ENCODE measurements around the gene SYTL2.

The SYTL2 gene

DNA sequence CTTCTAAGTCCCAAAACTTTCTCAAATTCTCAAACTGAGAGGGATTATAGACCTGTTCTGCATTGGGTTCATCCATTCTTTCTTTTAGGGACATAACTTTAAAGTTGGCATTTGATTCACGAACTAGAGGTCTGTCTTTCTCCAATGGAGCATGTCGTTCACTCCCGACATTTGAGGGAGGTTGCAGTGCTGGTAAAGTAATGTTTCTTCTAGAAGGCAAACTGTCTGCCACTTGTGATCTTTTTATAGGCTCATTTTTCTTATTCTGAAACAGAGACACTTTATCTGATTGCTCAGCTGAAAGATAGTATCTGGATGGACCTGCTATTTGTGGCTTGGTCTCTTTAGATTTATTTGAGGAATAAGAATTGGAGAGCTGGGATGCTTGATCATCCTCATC, 84.6 kb downstream of the SYTL2 start:
- no peak for DNase-seq

DNA sequence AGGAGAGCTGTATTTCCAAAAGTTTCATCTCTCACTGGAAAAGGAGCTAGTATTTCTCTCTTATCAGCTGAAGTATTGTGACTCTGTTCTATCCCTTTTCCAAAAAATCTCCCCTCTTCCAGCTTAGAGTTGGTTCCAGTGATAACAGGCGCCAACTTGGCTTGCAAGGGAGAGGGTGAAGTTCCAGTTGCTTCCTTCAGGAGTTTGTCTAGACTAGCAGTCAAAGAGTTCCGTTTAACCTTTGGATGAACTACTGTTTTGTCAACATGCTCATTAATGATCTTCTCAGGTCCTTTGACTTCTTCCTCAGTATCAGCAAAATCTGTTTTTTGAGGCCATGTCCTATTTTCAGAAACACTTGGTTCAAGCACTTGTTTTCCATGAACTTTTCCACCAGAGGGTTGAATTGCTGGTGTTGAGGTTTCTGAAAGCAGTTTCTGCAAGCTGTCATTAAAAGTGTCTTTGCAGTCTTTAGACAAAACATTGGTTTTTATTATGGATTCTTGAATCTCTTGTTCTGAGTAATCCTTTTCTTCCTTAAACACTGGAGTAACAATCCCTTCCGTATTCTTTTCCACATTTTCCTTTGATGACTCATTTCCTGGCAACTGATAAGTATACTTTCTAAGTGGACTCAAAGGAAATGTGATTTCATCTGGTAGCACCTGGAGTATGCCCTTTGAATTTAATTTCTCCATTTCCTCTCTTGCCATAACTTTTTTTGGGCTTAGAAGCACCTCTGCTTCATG, 85.3 kb downstream of the SYTL2 start:
- DNase-seq, result no peak

DNA sequence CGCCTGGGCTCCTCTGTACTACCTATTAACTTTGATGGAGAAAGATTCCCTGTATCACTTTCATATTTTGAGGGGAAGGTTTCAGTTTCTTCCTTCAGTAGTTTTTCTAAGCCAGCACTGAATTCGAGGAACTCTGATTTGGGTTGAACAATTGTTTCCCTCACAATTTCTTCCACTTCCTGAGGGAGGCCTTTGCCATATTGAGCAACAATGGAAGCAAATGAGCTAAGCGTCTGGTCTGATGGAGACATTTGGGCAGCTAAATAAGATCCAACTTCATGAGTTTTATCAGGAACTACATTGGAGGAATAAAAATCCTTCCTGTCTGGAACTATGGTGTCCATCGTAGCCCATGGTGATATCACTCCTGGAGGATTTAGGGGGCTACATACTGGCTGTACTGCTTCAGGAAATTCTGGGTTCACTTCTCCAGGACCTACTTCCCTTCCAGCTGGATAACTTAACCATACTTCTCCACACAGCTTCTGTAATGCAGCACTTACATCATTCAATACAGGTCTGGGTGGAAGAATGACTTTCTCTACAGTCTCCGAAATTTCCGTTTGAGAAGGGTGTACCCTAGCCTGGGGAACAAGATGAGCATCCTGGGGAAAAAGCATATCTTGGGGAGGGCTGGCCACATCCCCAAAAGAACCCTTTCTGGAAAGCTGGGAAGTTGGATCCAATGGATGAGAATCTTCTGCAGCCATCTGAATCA, 86.0 kb downstream of the SYTL2 start:
- no peak for DNase-seq

DNA sequence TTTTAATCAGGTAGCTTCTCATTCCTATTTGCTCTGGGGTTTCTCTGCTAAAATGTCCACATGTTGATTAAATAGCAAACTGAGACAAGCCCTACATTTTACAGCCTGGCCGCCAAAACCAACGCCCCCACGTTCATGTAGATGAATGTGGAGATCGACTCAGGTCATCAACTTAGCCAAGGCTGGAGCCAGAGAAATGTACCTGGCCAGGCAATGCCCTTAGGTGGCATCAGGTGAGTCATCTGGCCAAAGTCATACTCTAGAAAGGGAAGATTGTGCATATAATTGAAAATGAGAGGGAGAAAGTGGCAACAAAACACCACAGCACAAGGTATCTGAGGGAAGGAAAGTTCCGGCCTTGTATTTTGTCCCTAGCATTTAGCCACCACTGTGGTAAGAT, 87.9 kb downstream of the SYTL2 start:
- DNase-seq, result no peak

DNA sequence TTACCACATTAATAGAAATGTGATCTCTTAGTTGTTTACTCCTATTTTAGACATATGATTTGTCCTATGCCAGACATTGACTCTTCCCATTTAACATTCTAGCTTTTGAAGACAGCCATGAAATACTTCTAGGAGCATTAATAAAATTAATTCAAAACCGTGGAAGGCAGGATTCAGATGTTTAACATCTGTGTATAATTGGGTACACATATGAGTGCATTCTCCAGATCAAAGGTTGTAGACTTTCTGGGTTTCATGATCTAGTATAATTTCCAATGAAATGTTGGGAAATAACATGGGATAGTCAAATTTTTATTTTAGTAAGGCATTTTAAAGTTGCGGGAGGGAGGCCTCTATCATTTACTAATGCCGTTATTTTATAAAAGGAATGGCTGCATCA, 89.8 kb downstream of the SYTL2 start:
- DNase-seq, result no peak

DNA sequence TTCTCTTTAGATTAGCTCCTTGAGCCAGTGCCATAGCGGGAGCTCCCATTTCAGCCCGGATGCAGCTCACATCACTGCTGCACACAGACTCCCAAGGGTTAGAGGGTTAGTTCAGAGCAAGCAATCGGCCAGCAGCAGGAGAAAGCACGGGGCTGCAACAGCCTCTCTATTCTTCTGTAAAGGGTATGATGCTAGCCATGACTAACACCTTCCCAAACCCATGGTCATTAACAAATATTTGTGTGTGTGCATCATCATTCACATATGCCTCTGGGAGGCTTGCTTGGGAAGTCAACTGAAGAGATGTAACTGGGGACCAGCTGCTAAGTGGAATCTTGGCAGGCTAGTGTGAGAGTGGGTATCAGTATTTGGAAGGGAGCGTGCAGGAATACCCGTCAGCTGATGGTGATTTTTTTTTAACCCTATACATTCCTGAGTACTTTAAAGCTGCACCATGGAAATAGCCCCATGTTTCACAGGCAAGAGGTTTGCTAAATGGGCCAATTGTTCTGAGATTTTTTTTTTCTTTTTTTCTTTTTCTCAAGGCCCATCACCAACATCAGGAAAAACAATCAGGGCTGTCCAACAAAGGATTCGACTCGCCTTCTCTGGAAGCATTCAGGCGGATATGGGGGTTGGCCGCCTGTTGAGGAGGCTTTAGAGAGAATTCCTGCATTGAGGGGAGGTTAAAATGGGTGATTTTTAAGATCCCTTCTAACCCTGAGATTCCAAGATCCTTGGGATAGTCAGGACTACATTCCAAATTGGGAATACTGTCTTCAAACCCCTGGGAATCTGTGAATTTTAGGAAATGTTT, 91.7 kb downstream of the SYTL2 start:
- no peak for DNase-seq

DNA sequence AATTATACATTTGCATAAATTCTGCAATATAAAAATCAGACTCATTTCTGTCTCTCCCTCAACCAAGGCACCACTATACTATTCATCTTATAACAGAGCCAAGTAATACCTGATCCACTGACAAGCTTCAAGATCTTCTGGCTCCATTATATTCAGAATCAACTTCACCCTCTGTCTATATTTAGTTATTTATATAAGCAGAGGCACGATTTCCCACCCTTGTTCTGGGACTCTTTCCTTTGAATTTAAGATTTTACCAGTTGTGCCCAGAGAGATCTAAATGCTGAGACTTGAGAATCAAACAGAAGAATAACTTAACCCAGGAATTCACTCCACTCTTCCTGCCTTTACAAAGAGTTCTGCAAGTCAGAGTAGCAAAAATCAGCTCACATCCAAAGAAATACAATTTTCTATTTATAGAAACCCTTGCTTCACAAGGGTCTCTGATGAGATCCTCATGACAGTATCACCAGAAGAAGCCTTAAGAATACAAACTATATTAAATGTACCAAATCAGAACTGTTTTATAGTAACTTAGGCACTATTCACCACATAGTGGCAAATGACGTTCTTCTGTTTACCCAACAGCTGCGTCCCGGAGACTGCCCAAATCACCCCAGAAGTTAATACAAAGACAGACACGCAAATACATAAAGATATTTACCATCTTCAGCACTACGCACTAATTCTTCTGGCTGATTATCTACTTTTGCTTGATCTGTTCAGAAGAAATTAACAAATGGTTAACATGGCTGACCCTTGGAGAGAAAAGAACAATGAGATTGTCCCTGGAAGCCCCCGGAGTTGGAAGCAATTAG, 92.6 kb downstream of the SYTL2 start:
- no peak for DNase-seq

DNA sequence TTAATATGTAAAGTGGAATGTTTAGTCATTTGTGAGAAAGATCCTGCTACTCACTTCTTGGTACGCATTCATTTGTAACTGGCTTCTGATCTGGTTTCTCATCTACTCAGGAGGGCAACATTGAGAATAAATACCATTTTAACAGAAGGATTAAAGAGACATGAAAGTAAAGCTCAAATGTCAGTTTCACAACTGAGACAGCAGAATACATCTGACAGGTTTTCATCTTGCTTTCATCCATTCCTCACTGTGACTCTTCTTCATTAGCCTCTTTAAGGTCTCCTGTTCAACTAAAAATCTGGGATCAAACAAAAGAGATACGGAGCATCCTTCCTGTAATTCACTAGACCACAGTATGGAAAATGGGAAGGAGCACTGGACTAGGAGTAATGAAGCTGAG, 93.5 kb downstream of the SYTL2 start:
- DNase-seq, result no peak

DNA sequence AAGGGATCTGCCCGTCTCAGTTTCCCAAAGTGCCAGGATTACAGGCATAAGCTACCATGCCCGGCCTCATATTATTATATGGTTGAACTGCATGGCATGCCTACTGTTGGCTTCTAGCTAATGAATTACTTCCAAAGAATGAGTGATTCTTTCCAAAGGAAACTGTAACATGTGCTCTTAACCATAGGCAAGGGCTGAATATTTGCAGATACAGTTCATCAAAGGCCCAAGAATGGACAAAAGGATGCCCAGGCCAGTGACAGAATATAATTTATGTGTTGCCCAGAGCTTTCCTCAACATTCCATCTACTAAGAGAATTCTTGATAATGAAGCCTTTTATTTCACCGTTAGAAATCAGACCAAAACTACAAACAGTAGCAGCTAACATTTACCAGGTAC, 98.0 kb downstream of the SYTL2 start:
- no peak for DNase-seq

DNA sequence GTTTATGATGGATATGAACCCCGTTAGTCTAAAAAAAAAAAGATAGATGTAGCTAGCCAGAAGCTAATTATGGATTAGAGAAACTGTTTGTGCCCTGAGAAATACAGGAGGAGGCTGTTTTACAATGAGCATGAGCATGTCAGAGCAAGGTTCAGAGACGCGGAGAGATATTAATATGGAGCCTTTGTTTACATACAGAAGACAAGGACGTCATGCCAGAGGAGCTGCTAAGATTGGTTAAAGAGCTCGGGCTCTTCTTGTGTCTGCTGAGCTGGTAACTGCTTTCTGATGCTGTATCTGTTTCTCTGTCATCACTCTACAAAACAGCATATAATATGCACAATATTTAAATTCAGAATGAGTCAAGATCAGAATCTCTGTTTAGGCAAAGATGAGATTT, 100.0 kb downstream of the SYTL2 start:
- no peak for DNase-seq

DNA sequence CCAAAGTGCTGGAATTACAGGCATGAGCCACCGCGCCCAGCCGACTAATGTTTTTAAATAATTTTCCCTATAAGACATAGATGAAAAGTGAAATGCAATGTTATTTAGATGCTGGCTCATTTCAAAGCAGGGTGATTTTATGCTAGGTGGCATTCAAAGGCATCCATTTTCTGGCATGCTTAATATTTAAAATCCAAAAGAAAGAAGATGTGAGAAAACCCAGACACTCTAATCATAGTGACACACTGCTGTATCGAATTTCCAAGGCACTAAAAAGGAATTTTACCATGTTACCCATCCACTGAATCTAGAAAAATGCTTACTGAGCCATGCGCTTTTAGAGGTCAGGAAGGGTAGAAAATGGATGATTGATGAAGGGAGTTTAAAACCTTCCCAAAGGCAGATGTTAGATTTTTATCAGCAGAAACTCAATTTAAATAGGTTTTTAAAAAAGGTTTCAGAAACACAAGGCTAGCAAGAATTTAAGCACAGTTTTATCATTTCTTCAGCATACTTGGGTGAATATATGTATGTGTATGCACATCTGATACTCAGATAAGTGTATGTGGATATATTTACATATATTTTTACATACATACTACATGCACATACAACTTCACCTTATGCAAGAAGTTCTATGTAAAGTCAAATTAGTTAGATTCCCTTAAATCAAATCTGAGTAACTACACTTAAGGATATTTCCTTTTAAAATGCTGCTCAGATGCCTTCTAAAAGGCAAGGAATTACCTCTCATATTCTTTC, 100.8 kb downstream of the SYTL2 start:
- no peak for DNase-seq

DNA sequence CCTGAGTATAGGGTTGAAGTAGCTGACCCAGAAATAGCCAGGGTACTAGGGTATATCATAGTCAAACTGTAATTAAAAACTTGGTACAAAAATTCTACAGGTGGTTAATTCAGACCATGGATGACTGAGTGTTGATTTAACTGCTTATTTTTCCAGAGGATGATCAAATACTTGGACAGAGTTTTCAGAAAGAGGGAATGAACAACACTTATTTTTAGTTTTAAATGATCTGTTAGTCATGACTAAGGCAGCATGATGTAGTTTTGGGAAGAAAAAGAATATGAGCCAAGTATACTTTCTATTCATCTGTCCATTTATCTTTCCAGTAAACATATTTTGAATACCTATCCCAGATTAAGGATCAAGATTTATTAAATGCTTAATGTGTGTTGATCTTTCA, 105.1 kb downstream of the SYTL2 start:
- no peak for DNase-seq

DNA sequence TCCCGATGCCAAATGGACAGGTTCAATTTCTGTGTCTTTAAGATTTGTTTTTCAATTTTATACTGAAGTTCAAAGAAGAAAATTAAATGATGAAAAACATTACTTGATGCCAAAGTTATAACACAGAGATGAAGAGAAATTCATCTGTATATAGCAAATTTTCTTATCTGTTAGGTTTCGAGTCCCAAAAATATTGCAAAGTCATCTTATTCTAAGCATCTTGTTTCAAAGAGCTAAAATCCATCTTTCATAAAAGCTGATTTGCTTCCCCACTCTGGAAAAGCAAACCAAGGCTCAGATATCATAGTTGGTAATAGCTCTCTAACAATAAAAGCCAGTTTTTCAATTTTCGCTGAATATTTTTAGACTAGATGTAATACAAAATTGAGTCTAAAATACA, 106.0 kb downstream of the SYTL2 start:
- no peak for DNase-seq

DNA sequence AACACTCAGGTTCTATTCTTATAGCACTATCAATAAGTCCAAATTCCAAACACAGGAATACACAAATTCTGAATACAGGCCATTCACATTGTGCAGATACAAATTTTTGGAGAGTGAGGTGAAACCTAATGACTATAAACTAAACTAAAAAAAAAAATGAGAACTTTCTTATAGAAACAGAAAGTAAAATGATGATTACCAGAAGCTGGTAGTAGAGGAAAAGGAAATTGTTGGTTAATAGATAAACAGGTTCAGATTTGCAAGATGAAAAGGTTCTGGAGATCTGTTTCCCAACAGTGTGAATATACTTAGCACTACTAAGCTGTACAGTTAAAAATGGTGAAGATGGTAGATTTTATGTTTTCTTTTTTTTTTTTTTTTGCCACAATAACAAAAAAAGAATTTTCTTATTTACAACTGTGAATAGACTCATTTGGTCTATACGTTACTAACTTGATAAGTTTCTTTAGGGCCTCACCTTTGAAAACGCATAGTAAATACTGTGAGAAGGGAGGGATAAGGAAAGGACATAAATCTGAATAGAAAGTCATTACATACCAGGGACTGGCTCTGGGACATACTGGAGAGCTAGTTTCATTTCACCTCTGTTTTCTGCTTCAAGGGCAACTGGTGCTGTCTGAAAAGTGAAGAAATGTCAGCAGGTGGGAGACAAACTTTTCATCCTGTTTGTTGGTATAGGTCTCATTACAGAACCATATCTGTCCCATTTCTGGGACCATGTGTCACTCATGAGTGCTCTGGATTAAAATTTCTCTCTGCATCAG, 110.8 kb downstream of the SYTL2 start:
- DNase-seq, result no peak

DNA sequence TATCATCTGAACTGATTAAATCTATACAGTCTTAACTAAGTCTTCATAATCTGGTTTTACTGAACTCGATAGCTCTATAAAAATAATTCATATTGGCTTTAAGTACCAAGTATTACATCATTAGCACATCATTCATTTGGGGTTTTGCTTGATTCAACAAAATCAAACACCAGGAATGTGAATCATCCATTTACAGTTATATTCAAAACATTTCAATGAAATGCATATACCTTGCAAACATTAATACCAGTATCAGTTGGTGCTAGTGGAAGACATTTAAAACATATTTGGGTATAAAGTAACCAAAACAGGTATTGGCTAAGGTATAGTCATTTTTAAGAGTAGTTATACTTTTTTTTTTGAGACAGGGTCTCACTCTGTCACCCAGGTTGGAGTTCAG, 112.7 kb downstream of the SYTL2 start:
- no peak for DNase-seq

DNA sequence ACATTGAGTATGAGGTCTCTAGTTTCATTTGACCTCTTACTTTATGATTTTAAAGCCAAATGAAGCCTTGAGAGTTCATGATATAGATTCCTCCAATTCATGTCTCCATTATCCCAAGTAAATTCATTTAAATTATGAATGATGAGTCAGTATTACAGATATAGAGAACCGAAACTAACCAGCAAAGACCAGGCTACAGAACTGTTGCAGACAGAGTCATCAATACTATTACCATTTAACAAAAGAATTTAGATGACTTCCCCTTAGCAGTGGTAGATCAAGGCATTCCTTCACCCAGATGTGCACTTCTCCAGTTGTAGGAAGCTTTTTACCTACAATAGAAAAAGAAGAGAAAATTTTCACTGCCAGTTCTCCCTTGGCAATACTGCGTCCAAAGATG, 113.2 kb downstream of the SYTL2 start:
- DNase-seq, result no peak

DNA sequence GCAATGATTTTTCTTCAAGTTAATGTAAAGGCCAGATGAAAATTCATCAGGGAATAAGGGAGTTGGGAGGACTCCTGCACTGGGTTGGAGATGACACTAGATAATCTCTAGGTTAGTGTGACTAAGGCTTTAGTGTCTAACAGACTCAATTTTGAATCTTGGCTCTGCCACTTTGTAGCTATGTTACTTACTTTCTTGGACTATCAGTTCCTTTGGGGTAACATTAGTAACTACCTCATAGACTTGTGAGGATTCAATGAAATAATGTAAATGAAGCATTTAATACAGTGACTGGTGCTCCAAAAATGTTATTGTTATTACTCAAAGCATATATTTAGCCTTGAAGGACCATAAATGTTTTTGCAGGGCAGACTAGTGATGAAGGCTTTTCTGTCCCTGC, 115.4 kb downstream of the SYTL2 start:
- DNase-seq, result no peak

DNA sequence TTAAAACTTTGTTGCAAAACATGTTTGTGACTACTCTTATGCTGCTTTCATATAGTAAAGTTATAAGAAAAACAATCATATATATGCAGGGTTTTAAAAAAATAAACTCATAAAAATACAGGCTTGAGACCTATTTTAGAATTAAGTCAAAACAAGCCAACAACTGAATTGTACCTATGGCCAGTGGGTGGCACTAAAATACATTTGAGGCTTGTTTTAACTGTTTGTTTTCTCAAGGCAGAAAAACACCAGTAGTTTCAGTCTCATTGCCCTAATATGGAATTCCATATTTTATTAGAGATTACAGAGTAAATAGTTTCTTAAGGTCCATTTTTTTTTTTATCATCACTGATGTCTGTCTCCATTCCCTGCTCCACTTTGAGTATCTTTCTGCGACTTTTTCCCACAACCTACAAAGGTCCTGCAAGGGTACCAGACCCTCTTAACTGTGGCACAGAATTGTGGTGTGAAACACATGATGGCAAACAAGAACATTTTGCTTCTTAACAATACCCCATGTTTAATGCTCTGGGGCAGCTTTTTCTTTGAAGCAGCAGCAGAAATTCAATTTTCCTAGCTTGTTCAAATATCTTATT, 116.5 kb downstream of the SYTL2 start:
- DNase-seq, result no peak

DNA sequence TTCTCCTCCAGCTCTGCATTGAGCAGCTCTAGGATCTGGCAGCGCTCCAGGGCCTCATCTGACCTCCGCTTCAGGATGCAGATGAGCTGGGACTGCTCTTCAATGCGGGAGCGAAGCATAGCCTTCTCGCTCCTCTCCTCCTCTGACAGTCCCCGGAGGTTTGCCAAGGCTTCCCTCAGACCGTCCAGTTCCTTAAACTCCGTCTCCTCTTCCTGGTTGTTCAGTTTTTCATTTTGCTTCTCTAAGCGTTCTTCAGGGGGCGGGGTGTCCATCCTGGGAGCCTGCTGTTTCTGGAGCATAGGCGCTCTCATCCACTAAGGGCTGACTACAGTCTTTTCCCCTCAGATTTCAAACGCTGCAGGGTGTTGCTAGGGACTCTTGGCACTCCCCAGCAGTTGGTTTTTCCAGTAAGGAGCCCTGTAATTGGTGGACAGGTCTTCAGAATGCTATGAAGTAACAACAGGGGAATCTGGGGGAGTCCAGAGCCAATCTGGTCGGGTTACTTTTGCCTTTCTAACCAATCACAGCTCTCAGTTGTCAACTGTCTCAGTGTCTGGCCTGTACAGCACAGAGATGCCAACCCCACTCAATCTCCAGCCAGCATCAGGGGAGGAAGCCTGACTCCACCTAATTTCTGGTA, 125.0 kb downstream of the SYTL2 start, which contains the start of gene CCDC89:
TSS of gene CCDC89 (minus strand) at position 376 of the 640 bp plus-strand sequence. CDS start at position 311, 65 bp downstream.
- peak; percentile 86 for DNase-seq

DNA sequence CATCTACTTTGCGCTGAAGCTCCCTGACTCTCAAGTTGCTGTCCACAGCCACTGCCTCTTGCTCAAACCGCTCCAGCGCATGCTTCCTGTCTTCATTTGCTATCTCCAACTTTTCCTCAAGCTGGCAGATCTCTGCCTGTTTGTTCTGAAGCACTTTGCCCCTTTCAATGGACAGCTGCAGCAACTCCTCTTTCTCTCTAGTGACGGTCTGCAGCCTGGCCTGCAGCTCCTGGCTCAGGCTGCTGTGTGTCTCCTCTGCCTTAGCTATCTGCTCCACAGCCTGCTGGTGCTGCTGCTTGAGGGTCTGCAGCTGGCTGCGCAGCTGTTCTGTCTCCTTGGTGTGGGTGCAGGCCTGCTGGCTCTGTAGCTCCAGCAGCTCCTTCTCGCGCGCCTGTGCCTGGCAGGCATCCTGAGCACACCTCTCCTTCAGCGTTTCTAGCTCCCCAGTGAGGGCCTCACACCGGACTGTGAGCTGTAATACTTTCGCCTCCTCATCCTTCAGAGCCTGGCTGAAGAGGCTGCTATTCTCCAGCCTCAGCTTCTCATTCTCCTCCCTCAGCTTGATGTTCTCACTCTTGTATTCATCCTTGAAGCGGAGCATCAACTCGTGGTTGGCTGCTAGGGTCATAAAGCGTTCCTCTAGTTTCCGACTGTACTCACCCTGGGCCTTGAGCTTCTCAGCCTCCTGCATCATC, 125.7 kb downstream of the SYTL2 start:
- no peak for DNase-seq

Measured in NCI-H187 treated with DMSO at 0.1 percent for 48 hours (cell line).